ACC112 (cell line): ENCODE measurements around the gene CDK18.

ENCODE experiments used
- H2AFZ ChIP-seq: fragments of 200-600 bp; sonication (generic); one replicate; pipeline ENCODE4 v1.6.0; 2017; ENCODE audit warnings: antibody characterized with exemption, low read length; ENCODE audit not compliant: unreplicated experiment
- H3K27ac ChIP-seq: fragments of 200-600 bp; sonication (generic); 2 replicates; pipeline ENCODE4 v1.5.1; 2014; ENCODE audit warnings: low read depth, mild to moderate bottlenecking, antibody characterized with exemption, low read length, moderate library complexity
- H3K27me3 ChIP-seq: fragments of 200-600 bp; sonication (generic); 2 replicates; pipeline ENCODE4 v1.6.1; 2014; ENCODE audit warnings: mild to moderate bottlenecking, antibody characterized with exemption, low read length, moderate library complexity, mixed read lengths; ENCODE audit not compliant: insufficient read depth
- H3K36me3 ChIP-seq: fragments of 200-600 bp; sonication (generic); 2 replicates; pipeline ENCODE4 v1.6.1; 2016; ENCODE audit warnings: mild to moderate bottlenecking, antibody characterized with exemption, low read length, moderate library complexity, mixed read lengths; ENCODE audit not compliant: insufficient read depth
- H3K4me1 ChIP-seq: fragments of 200-600 bp; sonication (generic); one replicate; pipeline ENCODE4 v1.6.1; 2016; ENCODE audit warnings: low read length, mixed read lengths; ENCODE audit not compliant: insufficient read depth, unreplicated experiment, control insufficient read depth
- H3K4me3 ChIP-seq: fragments of 200-600 bp; sonication (generic); 2 replicates; pipeline ENCODE4 v1.5.1; 2014; ENCODE audit warnings: mild to moderate bottlenecking, low read depth, low read length
- H3K79me2 ChIP-seq: fragments of 200-600 bp; sonication (generic); one replicate; pipeline ENCODE4 v1.6.0; 2016; ENCODE audit warnings: low read length; ENCODE audit not compliant: control insufficient read depth, unreplicated experiment, insufficient read depth

CDK18 gene

GRCh38 chr1:205493241-205494085 lies 11.0 kb upstream of the CDK18 start:
- H2AFZ ChIP-seq: no peak overlapping the region
- peaks cover 13% of the 10 kb centered on the region; the same call in 1 of the 2 replicates for H3K27me3 ChIP-seq
- no peaks in the 10 kb centered on the region for H3K36me3 ChIP-seq
- H3K4me3 ChIP-seq: no peak overlapping the region
- H3K27ac ChIP-seq: no peak overlapping the region
- no peaks in the 10 kb centered on the region for H3K79me2 ChIP-seq
- peaks cover 20% of the 10 kb centered on the region for H3K4me1 ChIP-seq

- Histone ChIP-seq H3K4me1 (peaks cover 20% of the 10 kb centered on the region), H2AFZ (no peak overlapping the region), H3K36me3 (no peaks in the 10 kb centered on the region), H3K4me3 (no peak overlapping the region), H3K27ac (no peak overlapping the region), H3K79me2 (no peaks in the 10 kb centered on the region), H3K27me3 (peaks cover 13% of the 10 kb centered on the region; the same call in 1 of the 2 replicates)
Observed at GRCh38 chr1:205494115-205494514, 10.4 kb upstream of the CDK18 start.

- Histone ChIP-seq H3K27me3 (peaks cover 13% of the 10 kb centered on the region; the same call in 1 of the 2 replicates), H3K4me3 (no peak overlapping the region), H3K4me1 (peaks cover 21% of the 10 kb centered on the region)
Observed at GRCh38 chr1:205495237-205495823, 9.1 kb upstream of the CDK18 start.

GRCh38 chr1:205496661-205497060 lies 7.8 kb upstream of the CDK18 start:
- peaks cover 9% of the 10 kb centered on the region; the same call in 1 of the 2 replicates for H3K27me3 ChIP-seq
- H3K36me3 ChIP-seq: no peaks in the 10 kb centered on the region
- H3K4me3 ChIP-seq: no peak overlapping the region
- no peak overlapping the region for H3K27ac ChIP-seq
- peaks cover 24% of the 10 kb centered on the region for H3K4me1 ChIP-seq
- no peak overlapping the region for H2AFZ ChIP-seq
- H3K79me2 ChIP-seq: no peaks in the 10 kb centered on the region

More at GRCh38 chr1:205495237-205495823, 9.1 kb upstream of the CDK18 start:
- Histone ChIP-seq H3K79me2 (no peaks in the 10 kb centered on the region), H3K27ac (no peak overlapping the region), H2AFZ (no peak overlapping the region), H3K36me3 (no peaks in the 10 kb centered on the region)

- Histone ChIP-seq H3K27me3 (peaks cover 6% of the 10 kb centered on the region; the same call in 1 of the 2 replicates), H3K79me2 (no peaks in the 10 kb centered on the region), H3K36me3 (no peaks in the 10 kb centered on the region), H3K27ac (no peak overlapping the region), H3K4me3 (no peak overlapping the region), H2AFZ (no peak overlapping the region), H3K4me1 (peaks cover 19% of the 10 kb centered on the region)
Observed at GRCh38 chr1:205497351-205497750, 7.1 kb upstream of the CDK18 start.

- Histone ChIP-seq H3K4me3 (no peak overlapping the region), H3K36me3 (no peaks in the 10 kb centered on the region), H3K4me1 (peaks cover 4% of the 10 kb centered on the region), H2AFZ (no peak overlapping the region), H3K79me2 (no peaks in the 10 kb centered on the region), H3K27me3 (peaks cover 6% of the 10 kb centered on the region; the same call in 1 of the 2 replicates), H3K27ac (no peak overlapping the region)
Observed at GRCh38 chr1:205499789-205500188, 4.7 kb upstream of the CDK18 start.

- H3K27ac ChIP-seq: no peak overlapping the region
- H3K4me3 ChIP-seq: no peak overlapping the region
- H3K36me3 ChIP-seq: no peaks in the 10 kb centered on the region
- no peaks in the 10 kb centered on the region for H3K79me2 ChIP-seq
- H3K4me1 ChIP-seq: peaks cover 5% of the 10 kb centered on the region
- H2AFZ ChIP-seq: no peak overlapping the region
- H3K27me3 ChIP-seq: 0 out of 2 replicates have a peak, but pooled peaks cover 2% of the 10 kb centered on the region
Observed at GRCh38 chr1:205500240-205501233, 3.9 kb upstream of the CDK18 start.

GRCh38 chr1:205502111-205502810 lies 2.2 kb upstream of the CDK18 start:
- Histone ChIP-seq H3K4me3 (no peak overlapping the region), H3K36me3 (no peaks in the 10 kb centered on the region), H3K27me3 (0 out of 2 replicates have a peak, but pooled peaks cover 2% of the 10 kb centered on the region), H3K27ac (no peak overlapping the region), H3K4me1 (peaks cover 10% of the 10 kb centered on the region), H2AFZ (no peak overlapping the region), H3K79me2 (no peaks in the 10 kb centered on the region)

GRCh38 chr1:205502992-205503391 lies 1.5 kb upstream of the CDK18 start:
- Histone ChIP-seq H3K79me2 (no peaks in the 10 kb centered on the region), H3K36me3 (no peaks in the 10 kb centered on the region), H3K4me3 (no peak overlapping the region), H2AFZ (no peak overlapping the region), H3K4me1 (peaks cover 10% of the 10 kb centered on the region), H3K27me3 (no peaks in the 10 kb centered on the region), H3K27ac (no peak overlapping the region)
